GM12892 (cell line): ENCODE measurements around the gene LECT2.

Experiments used
- POLR2A ChIP-seq: IDR thresholded peaks from 2 replicates; pipeline ENCODE4 v1.6.1; 2011; ENCODE audit warnings: low read depth, low read length, control low read depth
- POLR2AphosphoS5 ChIP-seq: IDR thresholded peaks from 2 replicates; pipeline ENCODE4 v1.6.1; 2011; ENCODE audit warnings: low read depth, low read length, control low read depth
- TAF1 ChIP-seq: IDR thresholded peaks from 2 replicates; pipeline ENCODE4 v1.6.1; 2011; ENCODE audit warnings: low read depth, mild to moderate bottlenecking, control low read depth, low read length, borderline replicate concordance

DNA sequence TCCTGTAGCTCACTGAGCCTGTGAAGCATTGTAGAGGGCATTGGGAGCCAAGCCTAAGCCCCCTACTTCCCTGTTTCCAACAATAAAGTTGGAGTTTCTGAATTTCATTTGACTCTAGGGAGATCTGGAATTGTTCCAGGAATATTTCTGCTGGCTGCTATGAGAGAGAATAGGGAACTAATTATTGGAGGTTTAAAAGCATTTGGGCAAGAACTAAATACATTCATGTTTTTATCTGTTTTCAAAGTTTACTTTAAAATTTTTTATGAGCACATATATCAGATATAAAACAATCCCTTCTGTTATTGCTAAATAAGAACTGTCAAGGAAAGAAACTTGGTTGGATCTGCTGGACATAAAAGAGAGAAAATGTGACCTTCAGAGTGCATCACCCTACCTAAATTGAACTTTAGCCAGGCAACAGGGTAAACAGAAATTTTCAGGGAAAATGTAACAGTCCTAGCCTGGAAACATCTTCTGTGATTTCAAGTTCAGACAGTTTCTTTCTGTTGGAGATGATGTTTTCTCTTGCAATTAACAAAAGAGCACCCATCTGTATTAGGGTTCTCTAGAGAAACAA, 19.3 kb upstream of the LECT2 start:
- no peak for TF ChIP-seq POLR2A
- no peak for TF ChIP-seq POLR2AphosphoS5
- no peak for TF ChIP-seq TAF1
